OCI-LY7 (cell line): Measurements from ENCODE around the gene ACOXL.

Source experiments
- EZH2phosphoT487 ChIP-seq: fragments of 200-600 bp; sonication (generic); IDR thresholded peaks from 2 replicates; pipeline ENCODE4 v1.6.1; 2018; ENCODE audit warnings: low read depth, borderline replicate concordance, mild to moderate bottlenecking, mixed run types, antibody characterized with exemption, low read length, moderate library complexity, mixed read lengths
- TF ChIP-seq, protein P1 (sequence below): fragments of 200-600 bp; sonication (generic); conservative IDR thresholded peaks from 2 replicates; pipeline ENCODE4 v1.5.1; 2014; ENCODE audit warnings: mild to moderate bottlenecking, antibody characterized with exemption, low read length, moderate library complexity, mixed read lengths

DNA sequence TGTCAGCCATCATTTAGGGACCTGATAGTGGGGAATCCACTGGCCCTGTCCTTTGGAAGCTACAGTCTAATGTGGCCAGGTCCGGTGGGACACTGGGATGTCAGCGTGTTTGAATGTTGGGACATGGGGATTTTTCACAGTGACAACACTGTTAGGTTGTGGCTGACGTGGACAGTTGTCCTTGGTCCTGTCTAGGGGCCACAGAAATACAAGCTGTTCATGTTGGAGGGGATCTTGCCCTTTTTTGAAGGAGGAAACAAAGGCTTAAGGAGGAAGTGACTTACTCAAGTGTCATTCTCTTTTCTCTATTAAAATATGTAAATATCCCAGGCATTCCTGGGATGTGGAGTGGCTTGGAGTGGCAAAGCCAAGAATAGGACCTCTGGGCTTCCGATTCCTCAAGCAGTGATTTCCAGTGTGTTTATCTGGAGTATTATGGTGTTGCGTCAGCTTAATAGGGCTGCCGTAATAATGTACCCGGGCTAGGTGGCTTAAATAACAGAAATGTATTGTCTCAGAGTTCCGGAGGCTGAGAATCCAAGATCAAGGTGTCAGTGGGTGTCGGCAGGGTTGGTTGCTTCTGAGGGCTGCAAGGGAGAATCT, 8.5 kb downstream of the ACOXL start:
- TF ChIP-seq, protein P1, sequence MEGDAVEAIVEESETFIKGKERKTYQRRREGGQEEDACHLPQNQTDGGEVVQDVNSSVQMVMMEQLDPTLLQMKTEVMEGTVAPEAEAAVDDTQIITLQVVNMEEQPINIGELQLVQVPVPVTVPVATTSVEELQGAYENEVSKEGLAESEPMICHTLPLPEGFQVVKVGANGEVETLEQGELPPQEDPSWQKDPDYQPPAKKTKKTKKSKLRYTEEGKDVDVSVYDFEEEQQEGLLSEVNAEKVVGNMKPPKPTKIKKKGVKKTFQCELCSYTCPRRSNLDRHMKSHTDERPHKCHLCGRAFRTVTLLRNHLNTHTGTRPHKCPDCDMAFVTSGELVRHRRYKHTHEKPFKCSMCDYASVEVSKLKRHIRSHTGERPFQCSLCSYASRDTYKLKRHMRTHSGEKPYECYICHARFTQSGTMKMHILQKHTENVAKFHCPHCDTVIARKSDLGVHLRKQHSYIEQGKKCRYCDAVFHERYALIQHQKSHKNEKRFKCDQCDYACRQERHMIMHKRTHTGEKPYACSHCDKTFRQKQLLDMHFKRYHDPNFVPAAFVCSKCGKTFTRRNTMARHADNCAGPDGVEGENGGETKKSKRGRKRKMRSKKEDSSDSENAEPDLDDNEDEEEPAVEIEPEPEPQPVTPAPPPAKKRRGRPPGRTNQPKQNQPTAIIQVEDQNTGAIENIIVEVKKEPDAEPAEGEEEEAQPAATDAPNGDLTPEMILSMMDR, result no peak
- no peak for TF ChIP-seq EZH2phosphoT487
